Suppressor macrophage treated with lipopolysaccharide for 4 hours (primary cell): ENCODE data around the gene LETMD1.
"Not testable (repeated sequence)": the region's sequence is repeated elsewhere in the genome, so short reads cannot be mapped to it uniquely, and the experiment has no call there.

Experiments
- DNase-seq: peaks from one replicate; pipeline ENCODE4 v3.0.0-alpha.2; 2020

LETMD1 gene, protein sequence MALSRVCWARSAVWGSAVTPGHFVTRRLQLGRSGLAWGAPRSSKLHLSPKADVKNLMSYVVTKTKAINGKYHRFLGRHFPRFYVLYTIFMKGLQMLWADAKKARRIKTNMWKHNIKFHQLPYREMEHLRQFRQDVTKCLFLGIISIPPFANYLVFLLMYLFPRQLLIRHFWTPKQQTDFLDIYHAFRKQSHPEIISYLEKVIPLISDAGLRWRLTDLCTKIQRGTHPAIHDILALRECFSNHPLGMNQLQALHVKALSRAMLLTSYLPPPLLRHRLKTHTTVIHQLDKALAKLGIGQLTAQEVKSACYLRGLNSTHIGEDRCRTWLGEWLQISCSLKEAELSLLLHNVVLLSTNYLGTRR

DNA sequence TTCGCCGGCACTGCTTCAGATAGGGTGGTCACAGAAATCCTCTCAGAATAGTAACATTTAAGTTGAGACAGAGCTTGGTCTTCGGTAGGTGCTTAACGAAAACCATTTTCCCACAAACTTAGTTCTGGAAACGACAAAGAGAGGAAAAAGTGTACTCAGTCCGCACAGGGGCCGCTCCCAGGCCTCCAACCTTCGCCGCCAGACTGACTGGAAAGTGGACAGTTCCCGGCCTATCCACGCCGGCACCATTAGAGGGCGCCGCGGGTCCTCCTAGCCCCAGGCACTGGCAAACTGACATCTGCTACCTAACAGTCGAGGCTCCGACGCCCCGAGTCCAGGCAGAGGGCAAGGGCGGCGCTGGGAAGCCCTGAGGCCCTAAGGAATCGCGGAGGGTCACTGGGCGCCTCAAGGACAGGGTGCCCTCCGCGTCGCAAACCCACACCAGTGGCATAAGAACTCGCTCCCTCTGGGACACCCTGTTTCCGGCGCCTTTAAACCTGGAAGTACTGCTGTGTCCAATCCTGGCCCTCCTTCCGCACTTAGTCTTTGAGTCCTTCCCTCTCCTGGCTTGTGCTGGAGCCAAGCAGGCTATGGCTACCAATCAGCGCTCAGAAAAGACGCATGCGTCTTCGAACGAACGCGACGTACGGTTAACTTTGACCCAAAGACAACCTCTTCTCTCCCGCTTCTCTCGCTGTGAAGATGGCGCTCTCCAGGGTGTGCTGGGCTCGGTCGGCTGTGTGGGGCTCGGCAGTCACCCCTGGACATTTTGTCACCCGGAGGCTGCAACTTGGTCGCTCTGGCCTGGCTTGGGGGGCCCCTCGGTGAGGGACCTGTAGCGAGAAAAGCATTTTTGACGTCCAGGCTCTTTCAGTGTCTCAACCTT lies at the start of gene LETMD1:
Gene LETMD1 (plus strand): TSS at position 673 of the 886 bp plus-strand sequence. CDS start 30 bp downstream, at position 703.
- DNase-seq: peak; percentile 98

DNA sequence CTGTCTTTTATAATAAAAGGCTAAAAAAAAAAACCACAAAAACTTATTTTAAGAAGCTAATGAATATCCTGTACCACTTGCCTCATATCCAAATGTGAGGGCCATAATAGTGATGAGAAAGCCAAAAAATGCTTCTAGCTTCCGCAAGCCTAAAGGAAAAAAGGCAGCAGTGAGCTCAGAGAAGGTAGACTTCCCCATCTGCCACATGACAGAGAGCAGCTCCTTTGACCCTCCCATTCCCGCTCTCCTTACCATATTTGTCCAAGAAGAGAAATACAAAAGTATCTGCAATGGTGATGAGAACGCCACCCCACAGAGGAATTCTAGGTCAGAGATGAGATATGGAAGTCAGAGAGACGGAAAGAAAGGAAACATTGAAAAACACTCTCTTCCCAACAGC lies 49.0 kb upstream of the LETMD1 start:
- DNase-seq: peak; percentile 65

DNA sequence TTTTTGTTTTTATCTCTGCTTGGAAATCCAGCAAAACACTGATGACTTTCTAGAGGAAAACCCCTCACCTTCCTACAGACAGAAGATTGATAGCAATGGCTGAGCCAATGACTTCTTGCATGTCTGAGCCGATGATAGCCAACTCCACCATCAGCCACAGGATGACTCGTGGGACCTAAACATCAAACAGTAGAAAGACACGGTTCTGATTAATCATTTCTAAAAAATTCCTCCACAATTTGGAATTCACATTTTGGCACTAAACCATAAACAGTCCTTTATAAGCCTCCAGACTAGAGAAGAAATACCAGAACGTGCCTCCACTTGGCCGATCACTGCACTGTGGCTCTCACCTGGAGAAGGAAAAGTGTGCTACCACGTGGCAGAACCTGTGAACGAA lies 47.9 kb upstream of the LETMD1 start:
- peak; percentile 29 for DNase-seq

DNA sequence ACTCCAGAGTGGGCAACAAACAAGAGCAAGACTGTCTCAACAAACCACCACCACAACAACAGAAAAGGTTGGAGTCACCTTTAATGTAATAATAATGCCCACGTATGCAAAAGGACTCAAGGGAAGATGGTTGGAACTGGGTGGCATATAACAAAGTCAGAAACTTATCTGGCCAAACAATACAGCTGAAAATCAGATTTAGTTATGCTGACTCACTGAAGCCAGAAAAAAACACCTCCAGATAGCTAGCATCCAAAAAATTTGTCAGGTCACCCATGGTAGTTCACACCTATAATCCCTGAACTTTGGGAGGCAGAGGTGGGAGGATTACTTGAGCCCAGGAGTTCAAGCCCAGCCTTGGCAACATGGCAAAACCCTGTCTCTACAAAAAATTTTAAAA lies 46.3 kb upstream of the LETMD1 start:
- no peak for DNase-seq

DNA sequence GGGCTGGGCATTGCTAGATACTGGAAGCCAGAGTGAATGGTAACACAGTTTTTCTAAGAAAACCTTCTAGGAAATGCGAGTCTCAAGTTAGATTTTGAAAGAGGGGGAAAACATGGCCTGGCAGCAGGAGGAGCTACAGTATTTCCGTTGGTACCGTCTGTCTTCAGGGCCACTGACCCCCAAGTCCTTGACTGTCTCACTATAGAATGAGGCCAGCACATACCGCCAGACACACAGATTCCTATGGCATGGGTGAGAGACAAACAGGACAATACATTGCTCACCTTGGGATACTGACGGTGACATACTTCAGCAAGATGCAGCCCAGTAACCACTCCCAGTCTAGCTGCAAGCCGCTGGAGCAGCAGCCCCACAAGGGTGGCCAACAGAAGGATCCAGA lies 43.6 kb upstream of the LETMD1 start:
- DNase-seq: no peak

DNA sequence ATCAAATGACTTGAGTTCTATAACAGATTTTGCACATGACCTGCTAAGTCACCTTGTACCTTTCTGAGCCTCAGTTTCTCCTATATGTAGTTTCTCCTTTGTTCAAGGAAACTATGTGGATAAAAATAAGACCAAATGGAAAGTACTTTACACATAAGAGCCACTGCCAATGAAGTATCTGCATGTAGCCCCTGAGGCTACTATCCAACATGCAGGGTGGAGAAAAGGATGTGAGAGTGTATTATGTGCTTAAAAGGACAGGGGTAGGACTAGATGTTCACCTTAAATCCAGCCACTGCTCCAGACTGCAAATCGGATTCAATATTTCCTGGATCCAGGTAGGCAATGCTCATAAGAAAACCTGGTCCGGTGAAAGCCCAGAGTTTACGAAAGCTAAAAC lies 43.1 kb upstream of the LETMD1 start:
- DNase-seq: no peak

DNA sequence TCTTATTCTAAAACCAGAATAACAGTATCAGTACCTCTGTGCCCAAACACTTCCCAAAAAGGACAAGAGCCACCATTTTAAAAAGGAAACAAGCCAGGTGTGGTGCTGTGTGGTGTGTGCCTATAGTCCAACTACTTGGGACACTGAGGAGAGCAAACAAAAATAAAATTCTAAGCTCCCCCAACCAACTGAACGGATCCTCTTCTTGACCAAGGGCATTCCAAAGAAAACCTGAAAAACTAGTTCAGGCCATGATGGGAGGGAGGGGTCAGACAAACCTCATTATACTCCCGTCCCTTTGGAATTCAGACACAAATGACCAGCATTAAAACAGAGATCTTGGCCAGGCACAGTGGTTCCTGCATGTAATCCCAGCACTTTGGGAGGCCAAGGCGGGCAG lies 42.5 kb upstream of the LETMD1 start:
- no peak for DNase-seq

DNA sequence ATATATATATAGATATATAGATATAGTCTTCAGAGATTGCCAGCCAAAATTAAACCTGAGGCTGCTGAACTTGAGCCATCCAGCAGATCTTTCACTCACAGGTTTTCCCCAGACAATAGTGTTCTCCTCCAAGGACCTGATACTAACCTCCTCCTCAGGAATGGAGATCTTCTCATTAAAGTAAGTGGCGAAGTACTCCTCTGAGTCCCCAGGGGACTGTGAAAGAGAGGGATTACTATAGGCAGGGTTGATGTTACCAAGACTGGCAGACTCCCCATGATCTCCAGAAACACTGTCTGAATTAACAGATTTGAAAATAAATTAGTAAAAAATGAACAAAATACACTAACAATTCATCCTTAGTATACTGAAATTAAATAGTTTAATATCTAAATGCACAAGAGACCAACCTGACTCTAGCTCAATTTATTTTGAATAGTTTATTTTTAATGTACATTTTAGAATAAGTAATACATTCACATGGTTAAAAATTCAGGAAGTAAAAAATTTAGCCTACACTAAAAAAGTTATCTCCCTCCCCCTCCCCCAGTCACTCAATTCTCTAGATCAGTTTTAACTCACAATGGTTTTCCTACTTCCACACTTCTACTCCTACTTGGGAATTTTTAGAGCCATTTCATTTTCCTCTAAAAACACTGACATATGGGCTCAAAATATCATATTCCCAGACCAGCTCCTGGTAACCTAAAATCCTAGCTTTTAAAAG lies 39.6 kb upstream of the LETMD1 start:
- peak; percentile 34 for DNase-seq

DNA sequence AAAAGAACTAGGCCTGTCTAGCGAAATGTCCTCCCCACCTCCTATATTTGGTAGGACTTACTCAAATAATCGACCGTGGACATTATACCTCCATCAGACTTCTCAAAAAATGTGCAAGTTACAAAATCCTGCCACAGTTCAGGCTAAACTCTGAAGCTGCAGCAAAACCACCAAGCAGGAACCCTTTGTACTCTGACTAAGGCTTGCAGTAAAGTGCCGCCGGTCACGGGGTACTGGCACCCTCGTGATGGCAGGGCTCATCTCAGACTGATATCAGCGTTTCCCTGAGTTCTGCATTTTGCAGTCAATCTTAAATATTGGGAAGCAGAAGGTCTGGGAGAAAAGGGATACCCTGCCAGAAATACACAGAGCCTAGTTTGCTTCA lies 39.1 kb upstream of the LETMD1 start:
- DNase-seq: peak; percentile 93

DNA sequence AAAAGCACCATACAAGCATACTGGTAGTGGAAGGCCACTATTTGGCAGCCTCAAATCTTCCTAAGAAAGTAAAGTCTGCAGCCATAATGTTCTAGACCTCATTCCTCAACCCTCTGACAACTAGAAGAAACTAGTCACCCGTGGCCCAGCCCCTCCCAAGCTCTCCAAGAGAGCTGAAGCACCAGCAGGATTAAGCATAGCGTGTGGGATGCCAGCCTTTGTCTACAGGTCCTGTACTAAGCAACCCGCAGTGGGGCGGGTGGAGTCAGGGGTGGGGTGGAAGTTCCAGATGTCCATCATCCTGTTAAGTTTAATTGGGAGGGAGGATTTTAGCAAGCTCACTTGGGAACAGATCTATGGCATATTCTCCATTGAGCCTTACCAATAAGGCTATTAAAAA lies 36.2 kb upstream of the LETMD1 start:
- DNase-seq: peak; percentile 54

DNA sequence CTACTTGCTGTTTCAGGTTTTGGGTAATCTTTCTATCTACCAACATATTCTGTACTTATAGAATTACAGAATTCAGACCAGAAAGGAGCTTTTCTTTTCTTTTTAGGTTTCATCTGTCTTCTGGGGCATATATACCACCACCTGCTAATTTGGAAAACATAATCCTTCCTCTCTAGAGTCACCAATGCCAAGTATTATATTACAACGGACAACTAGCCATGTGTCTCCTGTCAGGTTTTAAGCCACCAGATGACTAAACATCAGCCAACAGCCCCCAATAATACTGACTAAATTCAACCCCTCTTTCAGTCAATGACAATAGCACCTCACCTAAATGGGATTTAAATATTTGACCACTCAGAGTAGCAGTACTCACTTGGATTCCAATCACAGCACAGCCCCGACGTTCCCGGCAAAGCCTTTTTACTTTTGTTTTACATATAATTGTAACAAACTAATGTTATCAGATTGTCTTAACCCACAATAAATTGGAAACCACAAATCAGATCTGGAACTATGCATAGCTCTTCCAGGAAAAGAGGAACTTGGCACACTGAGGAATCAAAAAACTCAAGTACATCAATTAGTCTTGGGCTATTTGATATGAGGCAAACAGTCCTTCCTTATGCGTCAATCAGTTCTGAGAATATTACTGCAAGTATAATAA lies 35.4 kb upstream of the LETMD1 start:
- peak; percentile 41 for DNase-seq

DNA sequence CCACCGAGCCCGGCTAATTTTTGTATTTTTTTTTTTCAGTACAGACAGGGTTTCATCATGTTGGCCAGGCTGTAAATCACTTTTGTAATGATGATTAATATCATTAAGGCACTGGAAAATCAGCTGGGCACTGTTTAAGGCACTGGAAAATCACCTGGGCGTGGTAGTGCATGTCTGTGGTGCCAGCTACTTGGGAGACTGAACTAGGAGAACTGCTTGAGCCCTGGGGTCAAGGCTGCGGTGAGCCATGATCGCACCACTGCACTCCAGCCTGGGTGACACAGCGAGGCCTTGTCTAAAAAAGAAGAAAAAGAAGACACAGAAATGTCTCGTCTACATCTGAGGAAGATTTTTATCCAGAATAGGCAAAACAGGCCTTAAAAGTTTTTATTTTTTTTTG lies 34.7 kb upstream of the LETMD1 start:
- DNase-seq: no peak

DNA sequence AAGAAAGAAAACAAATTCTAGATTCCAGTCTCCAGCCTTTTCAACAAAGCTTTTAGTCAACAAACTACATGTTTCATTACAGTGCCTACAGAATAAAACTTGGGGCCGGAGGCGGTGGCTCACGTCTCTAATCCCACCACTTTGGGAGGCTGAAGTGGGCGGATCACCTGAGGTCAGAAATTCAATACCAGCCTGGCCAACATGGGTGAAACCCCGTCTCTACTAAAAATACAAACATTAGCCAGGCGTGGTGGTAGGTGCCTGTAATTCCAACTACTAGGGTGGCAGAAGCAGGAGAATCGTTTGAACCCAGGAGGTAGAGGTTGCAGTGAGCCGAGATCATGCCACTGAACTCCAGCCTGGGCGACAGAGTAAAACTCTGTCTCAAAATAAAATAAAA lies 33.7 kb upstream of the LETMD1 start:
- DNase-seq: not testable (repeated sequence)

DNA sequence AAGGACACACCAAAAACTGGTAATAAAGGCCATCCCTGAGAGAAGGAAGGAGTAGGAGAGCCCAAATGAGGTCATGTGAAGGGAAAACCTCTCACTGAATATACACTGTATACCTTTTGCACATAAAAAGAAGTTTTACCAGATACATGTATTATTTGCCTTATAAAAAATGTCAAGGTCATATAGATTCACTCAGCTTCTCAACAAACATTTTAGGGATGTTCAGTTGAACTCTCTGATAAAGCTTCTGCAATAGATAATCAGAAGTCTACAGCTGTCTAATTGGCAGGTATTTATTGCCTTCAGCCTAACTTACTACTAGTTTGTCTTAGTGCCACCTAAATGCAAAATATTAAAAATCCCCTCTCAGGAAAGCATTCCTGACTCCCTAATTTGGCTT lies 30.7 kb upstream of the LETMD1 start:
- no peak for DNase-seq

DNA sequence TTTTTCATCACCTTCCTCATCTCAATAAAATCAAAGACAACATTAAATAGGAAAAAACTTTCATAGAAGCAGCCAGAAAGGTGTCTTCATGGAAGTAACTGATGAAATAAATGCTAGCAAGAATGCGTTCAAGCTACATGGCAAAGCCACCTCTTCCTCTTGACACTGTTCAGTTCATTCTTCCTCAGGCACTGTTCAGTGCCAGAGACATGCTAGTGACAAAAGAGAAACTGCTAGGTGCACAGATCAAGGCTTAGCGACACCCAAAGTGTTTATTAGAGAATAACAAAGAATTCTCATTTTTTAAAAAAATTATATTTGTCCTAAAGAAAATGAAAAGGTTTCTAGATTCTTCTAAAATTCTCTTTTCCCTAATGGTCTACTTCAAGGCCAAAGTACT lies 29.2 kb upstream of the LETMD1 start:
- no peak for DNase-seq

DNA sequence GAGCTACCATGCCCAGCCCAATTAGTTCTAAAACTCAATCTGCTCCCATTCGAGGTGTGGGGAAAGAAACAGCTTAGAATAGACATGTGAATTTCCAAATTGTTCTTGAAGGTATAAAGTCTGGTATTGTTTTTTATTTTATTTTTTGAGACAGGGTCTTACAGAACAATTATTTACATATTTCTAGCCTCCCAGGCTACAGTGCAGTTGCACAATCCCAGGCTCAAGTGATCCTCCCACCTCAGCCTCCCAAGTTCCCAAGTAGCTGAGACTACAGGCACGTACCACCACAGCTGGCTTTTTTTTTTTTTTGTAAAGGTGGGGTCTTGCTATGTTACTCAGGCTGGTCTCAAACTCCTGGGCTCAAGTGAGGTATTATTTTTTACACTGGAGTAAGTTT lies 28.2 kb upstream of the LETMD1 start:
- peak; percentile 19 for DNase-seq

DNA sequence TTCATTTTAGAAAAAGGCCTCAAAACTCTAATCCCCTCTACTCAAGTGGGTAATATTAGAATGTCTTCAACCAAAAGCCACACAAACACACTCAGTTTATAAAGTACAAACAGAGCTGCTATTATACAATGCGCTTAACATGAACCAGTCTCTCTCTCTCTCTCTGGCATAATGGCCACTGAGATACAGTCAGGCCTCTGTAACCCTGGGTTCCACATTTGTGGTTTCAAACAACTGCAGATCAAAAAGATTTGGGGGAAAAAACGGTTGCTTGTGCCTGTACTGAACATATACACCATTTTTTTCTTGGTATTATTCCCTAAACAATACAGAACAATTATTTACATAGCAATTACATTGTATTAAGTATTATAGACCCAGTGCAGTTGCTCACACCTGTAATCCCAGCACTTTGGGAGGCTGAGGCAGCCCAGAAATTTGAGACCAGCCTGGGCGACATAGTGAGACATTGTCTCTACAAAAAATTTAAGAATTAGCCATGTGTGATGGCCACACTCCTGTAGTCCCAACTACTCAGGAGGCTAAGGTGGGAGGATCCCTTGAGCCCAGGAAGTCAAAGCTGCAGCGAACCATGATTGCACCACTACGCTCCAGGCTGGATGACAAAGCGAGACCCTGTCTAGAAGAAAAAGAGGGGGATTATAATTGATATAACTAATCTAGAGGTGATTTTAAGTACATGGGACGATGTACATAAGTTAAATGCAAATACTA lies 27.5 kb upstream of the LETMD1 start:
- no peak for DNase-seq

DNA sequence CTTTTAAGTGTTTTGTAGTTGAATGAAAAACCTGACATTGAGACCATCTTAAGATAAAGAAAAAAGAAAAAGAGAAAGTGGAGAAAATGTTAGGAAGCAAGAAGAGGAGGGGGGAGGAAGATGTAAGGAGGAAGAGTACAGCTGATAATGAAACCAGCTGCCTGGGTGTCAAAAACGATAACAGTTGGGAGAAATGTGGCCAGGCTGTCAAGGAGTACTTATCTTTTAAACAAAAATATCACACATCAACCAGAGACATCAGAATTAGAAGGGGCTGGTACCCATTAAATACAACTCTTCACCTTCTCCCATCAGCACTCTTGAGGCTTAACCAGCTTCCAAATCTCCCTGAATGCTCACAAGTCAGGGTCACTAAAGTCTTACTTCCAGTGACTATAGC lies 26.4 kb upstream of the LETMD1 start:
- DNase-seq: peak; percentile 47

DNA sequence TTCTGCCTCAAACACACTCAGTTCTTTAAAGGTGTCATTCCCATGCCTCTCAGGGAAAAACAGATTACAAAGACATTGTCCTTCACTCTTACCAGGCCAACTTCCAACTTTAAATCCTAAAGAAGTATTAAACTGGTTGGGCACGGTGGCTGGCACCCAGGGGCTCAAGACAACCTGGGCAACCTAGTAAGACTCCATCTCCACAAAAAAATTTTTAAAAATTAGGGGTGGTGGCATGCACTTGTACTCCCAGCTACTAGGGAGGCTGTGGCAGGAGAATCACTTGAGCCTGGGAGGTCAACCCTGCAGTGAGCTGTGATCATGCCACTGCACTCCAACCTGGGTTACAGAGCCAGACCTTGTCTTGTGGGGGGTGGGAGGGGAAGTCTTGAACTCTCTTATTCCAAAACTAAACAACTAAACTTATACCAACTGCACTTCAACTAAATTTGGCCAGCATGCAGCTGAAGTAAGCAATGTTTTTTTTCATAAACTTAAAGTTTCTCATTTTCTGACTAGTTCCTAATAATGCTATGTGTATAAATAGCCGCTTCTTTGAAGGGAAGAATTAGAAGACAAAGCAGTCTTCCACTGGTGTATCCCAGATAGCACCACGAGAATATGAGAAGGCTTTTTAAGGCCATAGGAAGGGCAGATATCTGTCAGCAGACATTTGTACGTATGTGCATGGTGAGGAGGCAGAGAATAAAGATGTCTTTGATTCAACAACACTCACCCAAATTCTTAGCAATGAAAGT lies 24.3 kb upstream of the LETMD1 start:
- DNase-seq: no peak

DNA sequence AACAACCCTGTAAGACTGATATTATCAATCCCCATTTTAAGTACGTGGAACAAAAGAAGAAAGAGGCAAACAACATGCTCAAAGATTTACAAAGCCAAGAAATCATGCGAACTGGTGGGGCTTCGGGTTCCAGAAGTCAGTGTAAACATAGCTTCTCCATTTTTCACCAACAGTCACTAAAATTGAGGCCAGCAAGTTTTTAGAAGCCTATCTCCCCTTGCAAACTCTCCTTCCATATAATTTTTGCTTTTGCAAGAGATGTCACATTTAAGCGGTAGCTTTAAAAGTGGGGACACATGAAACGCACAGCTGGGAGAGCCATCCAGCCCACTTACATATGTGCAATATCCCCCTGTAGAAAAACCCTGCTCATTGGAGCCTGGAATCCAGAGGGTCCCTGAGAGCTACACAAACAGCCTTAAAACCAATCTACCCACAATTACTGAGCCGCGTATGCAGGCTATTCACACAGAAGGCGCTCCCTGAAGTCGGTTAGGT lies 22.7 kb upstream of the LETMD1 start:
- peak; percentile 41 for DNase-seq
